Kidney (tissue), 14 donors: ENCODE measurements around the gene CZIB. TPM values are rescaled to one million over a fixed set of nuclear protein-coding genes. Genes with fewer than 3 reads are reported as not detected.

ENCODE experiments used
- DNase-seq, 5 donors: peaks; one replicate each; pipeline ENCODE4 v3.0.0-alpha.2; 2013 to 2020
- FAIRE-seq: peaks from 2 replicates; lab custom pipeline; 2012; peaks lifted over from hg19 to GRCh38; lab: Jason Lieb, UNC
- H3K27ac ChIP-seq, 2 donors: one replicate each; pipeline ENCODE4 v1.7.0; 2013; ENCODE audit warnings: low read depth in 2 of 2, low read length in 2 of 2, inconsistent platforms in 1 of 2
- H3K27me3 ChIP-seq: one replicate; pipeline ENCODE4 v1.7.1; 2013; ENCODE audit warnings: low read length, inconsistent platforms; ENCODE audit not compliant: control insufficient read depth, insufficient read depth
- H3K36me3 ChIP-seq, 3 donors: one replicate each; pipeline versions ENCODE4 v1.7.0 to v1.7.1; 2013; ENCODE audit warnings: low read length in 3 of 3, control low read depth in 1 of 3, inconsistent platforms in 1 of 3; ENCODE audit not compliant: insufficient read depth in 3 of 3, control insufficient read depth in 2 of 3
- H3K4me1 ChIP-seq, 3 donors: one replicate each; pipeline versions ENCODE4 v1.7.0 to v1.7.1; 2013; ENCODE audit warnings: low read length in 3 of 3, inconsistent platforms in 1 of 3, low read depth in 1 of 3; ENCODE audit not compliant: control insufficient read depth in 2 of 3, insufficient read depth in 2 of 3
- H3K4me3 ChIP-seq, 3 donors: one replicate each; pipeline versions ENCODE4 v1.7.0 to v1.8.1; 2013; ENCODE audit warnings: low read length in 3 of 3, control low read depth in 1 of 3, inconsistent platforms in 1 of 3
- H3K9ac ChIP-seq, 3 donors: one replicate each; pipeline versions ENCODE4 v1.7.0 to v1.7.1; 2013; ENCODE audit warnings: low read length in 3 of 3, control low read depth in 1 of 3, inconsistent platforms in 1 of 3
- H3K9me3 ChIP-seq, 3 donors: one replicate each; pipeline versions ENCODE4 v1.7.0 to v1.7.1; 2013; ENCODE audit warnings: low read length in 3 of 3, control low read depth in 1 of 3, inconsistent platforms in 1 of 3; ENCODE audit not compliant: control insufficient read depth in 2 of 3, insufficient read depth in 1 of 3
- CTCF ChIP-seq: IDR thresholded peaks from 3 replicates; pipeline ENCODE4 v1.5.1; 2012; ENCODE audit warnings: mild to moderate bottlenecking, moderate library complexity, borderline replicate concordance; ENCODE audit not compliant: insufficient read depth; ENCODE audit errors: extremely low read depth
- intact Hi-C: fragments of 100-400 bp; cut with DNase I; formaldehyde crosslinking; loops from one replicate; pipeline ENCODE4 v1.11.1; 2022
- polyA plus RNA-seq: library from polyadenylated mRNA; stranded (reverse); fragments of 350-450 nt; fragmentation: Illumina TruSeq; extraction: RNeasy Lipid Tissue Mini Kit (QIAGEN cat#74804); gene quantifications from one replicate; pipeline ENCODE4 v1.2.3, GENCODE V29; 2014; ENCODE audit warnings: low read depth, low replicate concordance; ENCODE audit not compliant: insufficient read depth
- total RNA-seq: library from RNA; stranded (reverse); fragmentation: NEBNext Ultra II Directional; extraction: Animal tissue kit (Norgen Biotek cat#: 25700); gene quantifications from one replicate; pipeline ENCODE4 v1.2.1, GENCODE V29; 2021
- donor health status: control.
- donor health status: control.
- donor health status: control.
- donor health status: control.
- donor health status: control.
- donor health status: DM: yes; HTN: yes; CAD: no.
- donor health status: Normal renal cell carcinoma (clear cell type).

CZIB gene
- total and polyA plus RNA-seq, 2 donors from 2014 or later = 54.1 to 76.5 TPM

DNA sequence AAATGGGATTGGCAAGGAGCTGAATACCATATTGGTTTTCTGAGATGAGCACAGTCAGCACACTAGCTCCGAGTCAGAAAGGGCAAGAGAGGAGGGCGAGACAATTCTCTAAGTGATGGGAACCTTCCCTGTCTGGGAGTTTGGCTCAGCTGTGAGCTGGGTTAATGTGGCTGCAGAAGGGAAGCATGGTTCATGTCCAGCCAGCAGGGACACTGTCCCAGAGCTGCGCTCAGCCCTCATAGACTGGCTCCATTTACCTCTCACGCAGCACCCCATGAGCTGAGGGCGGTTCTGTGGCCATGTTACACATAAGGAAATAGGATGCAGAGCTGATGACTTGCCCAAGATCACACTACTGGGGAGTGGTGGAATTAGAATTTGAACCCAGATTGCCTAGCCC lies 39.5 kb downstream of the CZIB start:
- DNase-seq (no peak), FAIRE-seq (no peak)
- Histone ChIP-seq H3K27ac (no peak overlapping the region), H3K4me3 (no peak overlapping the region), H3K4me1 (peaks cover 0 to 7% (median 3%) of the 10 kb centered on the region in 3 donors), H3K9ac (no peak overlapping the region), H3K9me3 (no peaks in the 10 kb centered on the region), H3K27me3 (no peaks in the 10 kb centered on the region), H3K36me3 (no peaks in the 10 kb centered on the region)
- intact Hi-C loops = no loop called here
- no peak for TF ChIP-seq CTCF

GRCh38 chr1:53180226-53180625 lies 40.2 kb downstream of the CZIB start:
- H3K27me3 ChIP-seq = no peaks in the 10 kb centered on the region
- TF ChIP-seq CTCF = no peak
- FAIRE-seq (no peak), DNase-seq (no peak)
- intact Hi-C loops = no loop called here
- peaks cover 0 to 7% (median 3%) of the 10 kb centered on the region in 3 donors for H3K4me1 ChIP-seq
- H3K9ac ChIP-seq = no peak overlapping the region
- no peak overlapping the region for H3K4me3 ChIP-seq
- H3K36me3 ChIP-seq = no peaks in the 10 kb centered on the region
- H3K27ac ChIP-seq = no peak overlapping the region
- no peaks in the 10 kb centered on the region for H3K9me3 ChIP-seq

DNA sequence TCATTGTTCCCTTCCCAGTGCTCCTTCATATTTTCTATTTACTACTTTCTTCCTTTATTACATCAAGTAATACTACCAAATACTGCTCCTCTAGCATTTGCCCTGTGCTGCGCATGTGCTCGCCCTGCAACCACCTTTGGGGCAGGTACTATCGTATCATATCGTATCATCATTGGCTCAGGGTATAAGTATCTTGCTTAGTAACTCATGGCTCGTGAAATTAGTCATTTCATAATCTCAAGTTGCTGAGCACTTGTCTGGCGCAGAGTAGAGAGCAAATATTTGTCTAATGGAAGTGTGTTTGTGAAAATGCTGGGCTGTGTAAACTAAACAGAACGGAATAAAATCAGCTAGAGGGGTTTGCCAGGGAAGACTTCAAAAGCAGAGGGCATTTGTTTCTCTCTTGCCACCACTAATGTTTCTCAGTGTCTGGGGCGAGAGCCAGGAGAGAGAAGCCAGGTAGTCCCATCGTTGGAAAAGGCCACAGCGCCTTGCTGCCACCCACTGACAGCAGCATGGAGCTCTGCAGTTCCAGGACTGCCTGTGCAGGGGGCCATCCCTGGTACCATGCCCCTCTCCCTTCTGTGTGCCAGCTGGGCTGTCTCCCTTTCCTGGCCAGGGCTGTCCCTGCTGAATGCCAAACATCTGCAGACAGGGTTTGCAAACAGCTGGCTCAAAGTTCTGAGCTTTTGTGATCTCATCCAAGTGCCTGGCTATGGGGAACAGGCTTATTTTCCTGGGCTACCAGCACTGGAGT lies 43.8 kb downstream of the CZIB start:
- intact Hi-C loops = no loop called here
- peak in 1 of 5 donors; percentile 18 for DNase-seq
- TF ChIP-seq CTCF = peak; percentile 33

More for the DNA sequence above, 43.8 kb downstream of the CZIB start:
- no peaks in the 10 kb centered on the region for H3K36me3 ChIP-seq
- no peaks in the 10 kb centered on the region for H3K9me3 ChIP-seq
- no peak for FAIRE-seq
- H3K4me3 ChIP-seq = no peak overlapping the region
- H3K27me3 ChIP-seq = no peaks in the 10 kb centered on the region
- no peaks in the 10 kb centered on the region for H3K4me1 ChIP-seq
- H3K9ac ChIP-seq = no peak overlapping the region
- H3K27ac ChIP-seq = no peak overlapping the region
